Muscle of leg (tissue), 11 donors: ENCODE results near the gene ALX4. TPM values are rescaled to one million over a fixed set of nuclear protein-coding genes. Genes with fewer than 3 reads are reported as not detected.

Experiments
- DNase-seq: peaks from one replicate; pipeline ENCODE4 v3.0.0; 2013
- H3K27ac ChIP-seq: one replicate; pipeline ENCODE4 v1.5.1; 2013; ENCODE audit warnings: mild to moderate bottlenecking, low read length, control low read depth
- H3K27me3 ChIP-seq: one replicate; pipeline ENCODE4 v1.6.1; 2013; ENCODE audit warnings: low read length; ENCODE audit not compliant: control insufficient read depth, insufficient read depth
- H3K36me3 ChIP-seq: one replicate; pipeline ENCODE4 v1.6.1; 2013; ENCODE audit warnings: low read length; ENCODE audit not compliant: control insufficient read depth, insufficient read depth
- H3K4me1 ChIP-seq: one replicate; pipeline ENCODE4 v1.6.1; 2013; ENCODE audit warnings: low read length; ENCODE audit not compliant: control insufficient read depth, insufficient read depth
- H3K4me3 ChIP-seq: one replicate; pipeline ENCODE4 v1.5.1; 2013; ENCODE audit warnings: low read length, control low read depth
- H3K9me3 ChIP-seq: replicated peaks from 2 replicates; pipeline ENCODE4 v1.6.1; 2013; ENCODE audit warnings: low read depth, low read length; ENCODE audit not compliant: control insufficient read depth
- WGBS: methylation state at CpG from one replicate; pipeline ENCODE4 v1.1.5; 2013; ENCODE audit warnings: missing lambda C conversion rate; ENCODE audit not compliant: insufficient coverage; 5-methylcytosine and 5-hydroxymethylcytosine counted together
- polyA plus RNA-seq, 8 donors: library from polyadenylated mRNA; unstranded; fragments of 120-200 nt; gene quantifications; one replicate each; pipeline versions ENCODE4 v1.2.1 to v1.2.3, GENCODE V29; 2013; ENCODE audit warnings: inconsistent platforms in 1 of 8, low replicate concordance in 1 of 8; ENCODE audit not compliant: insufficient read length in 8 of 8, insufficient read depth in 1 of 8
- total RNA-seq: library from RNA; stranded (reverse); fragments of 120-200 nt; gene quantifications from one replicate; pipeline ENCODE4 v1.2.4, GENCODE V29; 2013

ALX4 gene
- total and polyA plus RNA-seq, 9 donors = 0.96 to 6.7 (median 3.7) TPM

DNA sequence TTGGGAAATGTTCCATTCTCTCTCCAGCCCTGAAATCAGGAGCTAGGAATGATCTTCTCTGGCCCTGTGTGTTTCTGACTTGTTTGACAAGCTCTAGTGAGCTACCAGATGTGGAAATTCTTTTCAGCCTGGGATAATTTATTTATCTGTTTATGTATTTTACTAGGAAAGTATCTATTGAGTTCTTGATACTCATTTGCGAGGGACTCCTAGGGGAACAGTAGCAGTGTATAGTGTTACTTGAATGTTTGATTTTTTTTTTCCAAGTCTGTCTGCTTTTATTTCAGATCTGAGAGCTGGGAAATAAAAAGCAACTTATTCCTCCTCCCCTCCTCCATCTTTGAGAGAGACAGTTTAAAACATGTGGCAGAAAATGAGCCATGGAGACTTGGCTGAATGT is 92.5 kb downstream of the ALX4 start:
- H3K4me3 ChIP-seq = no peak overlapping the region
- peak overlapping the region; percentile 21 for H3K27ac ChIP-seq
- no peaks in the 10 kb centered on the region for H3K27me3 ChIP-seq
- H3K4me1 ChIP-seq = peaks cover 7% of the 10 kb centered on the region
- peaks cover 2% of the 10 kb centered on the region for H3K9me3 ChIP-seq
- no CpG with 5 or more reads among the region's 1 CpG for WGBS
- peaks cover 3% of the 10 kb centered on the region for H3K36me3 ChIP-seq
- peak; percentile 69 for DNase-seq

DNA sequence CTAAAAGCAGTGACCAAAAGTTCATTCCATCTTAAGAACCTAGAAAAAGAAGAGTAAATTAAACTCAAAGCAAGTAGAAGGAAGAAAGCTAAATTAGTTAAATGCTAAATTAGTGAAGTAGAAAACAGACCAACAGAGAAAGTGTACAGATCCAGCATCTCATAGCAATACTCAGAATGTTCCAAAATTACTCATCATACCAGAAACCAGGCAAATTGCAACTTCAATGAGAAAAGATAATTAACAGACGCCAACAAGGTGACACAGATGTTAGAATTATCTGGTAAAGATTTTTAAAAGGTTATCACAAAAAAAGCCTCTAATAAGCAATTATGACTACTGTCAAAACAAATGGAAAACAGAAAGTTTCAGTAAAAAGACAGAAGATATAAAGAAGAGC is 96.8 kb downstream of the ALX4 start:
- no peak overlapping the region for H3K27ac ChIP-seq
- peaks cover 2% of the 10 kb centered on the region for H3K4me1 ChIP-seq
- WGBS = no CpG with 5 or more reads among the region's 1 CpG
- peaks cover 2% of the 10 kb centered on the region for H3K9me3 ChIP-seq
- peaks cover 2% of the 10 kb centered on the region for H3K36me3 ChIP-seq
- no peak for DNase-seq
- no peaks in the 10 kb centered on the region for H3K27me3 ChIP-seq
- no peak overlapping the region for H3K4me3 ChIP-seq

DNA sequence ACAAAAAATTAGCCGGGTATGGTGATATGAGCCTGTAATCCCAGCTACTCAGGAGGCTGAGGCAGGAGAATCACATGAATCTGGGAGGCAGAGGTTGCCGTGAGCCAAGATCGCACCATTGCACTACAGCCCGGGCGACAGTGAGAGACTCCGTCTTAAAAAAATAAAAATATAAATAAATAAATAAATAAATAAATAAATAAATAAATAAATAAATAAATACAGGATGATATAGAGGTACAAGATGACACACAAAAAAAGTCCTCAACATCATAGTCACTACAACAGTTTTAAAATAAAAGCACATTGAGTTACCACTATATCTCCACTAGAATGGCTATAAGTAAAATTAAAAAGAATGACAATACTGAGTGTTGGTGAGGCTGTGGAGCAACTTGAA is 97.8 kb downstream of the ALX4 start:
- Histone ChIP-seq H3K9me3 (peaks cover 2% of the 10 kb centered on the region), H3K27ac (no peak overlapping the region), H3K4me3 (no peak overlapping the region), H3K4me1 (peaks cover 2% of the 10 kb centered on the region), H3K27me3 (no peaks in the 10 kb centered on the region), H3K36me3 (no peaks in the 10 kb centered on the region)
- no peak for DNase-seq
- WGBS = 100% methylated on average over 1 of the region's 6 CpGs

Other genes with a start within 250 kb of the ALX4 start
- 16.0 TPM for gene ACCS, start 243.9 kb downstream of the ALX4 start, total RNA-seq
- 10 to 100 TPM in 7 of 8 donors, 1 to 10 TPM in 1; 9.7 to 26.9 (median 16.8) TPM for gene ACCS, start 243.9 kb downstream of the ALX4 start, polyA plus RNA-seq
- gene EXT2, start 214.5 kb downstream of the ALX4 start, total RNA-seq = 61.9 TPM
- 10 to 100 TPM; 44.3 to 66.8 (median 53.7) TPM for gene EXT2, start 214.5 kb downstream of the ALX4 start, polyA plus RNA-seq